Lung (tissue), 12 donors: Measurements from ENCODE around the gene AP3D1. TPM values are rescaled to one million over a fixed set of nuclear protein-coding genes. Genes with fewer than 3 reads are reported as not detected.

Experiments
- ATAC-seq: fragments of 200-7000 bp; cut with Tn5 transposase; one replicate; pipeline ENCODE4 v1.9.1; 2020; ENCODE audit warnings: moderate number of reproducible peaks; ENCODE audit not compliant: insufficient read depth, low FRiP score
- DNase-seq, 3 donors: peaks; one replicate each; pipeline ENCODE4 v3.0.0-alpha.2; 2013 to 2017
- H3K27ac ChIP-seq, 2 donors: one replicate each; pipeline ENCODE4 v1.5.1; 2013; ENCODE audit warnings: mild to moderate bottlenecking in 2 of 2, moderate library complexity in 2 of 2, control low read depth in 1 of 2, inconsistent platforms in 1 of 2, low read depth in 1 of 2, low read length in 1 of 2
- H3K27me3 ChIP-seq, 3 donors: one replicate each; pipeline ENCODE4 v1.5.1; 2013; ENCODE audit warnings: low read length in 2 of 3; ENCODE audit not compliant: control insufficient read depth in 3 of 3, insufficient read depth in 3 of 3
- H3K36me3 ChIP-seq, 4 donors: one replicate each; pipeline ENCODE4 v1.5.1; 2013; ENCODE audit warnings: low read length in 4 of 4, mild to moderate bottlenecking in 1 of 4, moderate library complexity in 1 of 4; ENCODE audit not compliant: control insufficient read depth in 4 of 4, insufficient read depth in 4 of 4
- H3K4me1 ChIP-seq, 5 donors: one replicate each; pipeline ENCODE4 v1.5.1; 2013; ENCODE audit warnings: low read length in 5 of 5, mild to moderate bottlenecking in 2 of 5, moderate library complexity in 1 of 5; ENCODE audit not compliant: control insufficient read depth in 5 of 5, insufficient read depth in 5 of 5
- H3K4me3 ChIP-seq: one replicate; pipeline ENCODE4 v1.5.1; 2013; ENCODE audit warnings: mild to moderate bottlenecking, control low read depth, moderate library complexity
- H3K9ac ChIP-seq, 2 donors: one replicate each; pipeline ENCODE4 v1.5.1; 2013; ENCODE audit warnings: low read length in 2 of 2, control low read depth in 1 of 2; ENCODE audit not compliant: insufficient read depth in 1 of 2
- H3K9me3 ChIP-seq, 4 donors: one replicate each; pipeline ENCODE4 v1.5.1; 2013; ENCODE audit warnings: low read length in 3 of 4, mild to moderate bottlenecking in 1 of 4, moderate library complexity in 1 of 4; ENCODE audit not compliant: control insufficient read depth in 4 of 4, insufficient read depth in 3 of 4
- WGBS, 2 donors: extraction: QIAGEN DNeasy Blood & Tissue Kit; methylation state at CpG; one replicate each; pipeline ENCODE4 v1.1.7; 2013; 5-methylcytosine and 5-hydroxymethylcytosine counted together
- polyA plus RNA-seq, 2 donors: library from polyadenylated mRNA; stranded (reverse); fragments of 200-250 nt; gene quantifications; one replicate each; pipeline ENCODE4 v1.2.1, GENCODE V29; 2013
- total RNA-seq, 2 donors: library from RNA; depleted of rRNA in 1 of 2; stranded (reverse); fragments of >200 nt in 1 of 2; gene quantifications; one replicate each; pipeline ENCODE4 v1.2.1, GENCODE V29; 2014 to 2021
- TF ChIP-seq, protein P1 (sequence below): IDR thresholded peaks from 2 replicates; pipeline ENCODE4 v1.5.1; 2012; ENCODE audit warnings: mild to moderate bottlenecking; ENCODE audit errors: control extremely low read depth, extremely low read depth
- donor health status: control.
- donor health status: control.
- donor health status: Bipolar disorder and iron deficiency.
- donor health status: healthy.
- donor health status: DM: yes; HTN: yes; CAD: no.

AP3D1 gene
- total and polyA plus RNA-seq, 4 donors, result 55.3 to 144 (median 85.4) TPM

DNA sequence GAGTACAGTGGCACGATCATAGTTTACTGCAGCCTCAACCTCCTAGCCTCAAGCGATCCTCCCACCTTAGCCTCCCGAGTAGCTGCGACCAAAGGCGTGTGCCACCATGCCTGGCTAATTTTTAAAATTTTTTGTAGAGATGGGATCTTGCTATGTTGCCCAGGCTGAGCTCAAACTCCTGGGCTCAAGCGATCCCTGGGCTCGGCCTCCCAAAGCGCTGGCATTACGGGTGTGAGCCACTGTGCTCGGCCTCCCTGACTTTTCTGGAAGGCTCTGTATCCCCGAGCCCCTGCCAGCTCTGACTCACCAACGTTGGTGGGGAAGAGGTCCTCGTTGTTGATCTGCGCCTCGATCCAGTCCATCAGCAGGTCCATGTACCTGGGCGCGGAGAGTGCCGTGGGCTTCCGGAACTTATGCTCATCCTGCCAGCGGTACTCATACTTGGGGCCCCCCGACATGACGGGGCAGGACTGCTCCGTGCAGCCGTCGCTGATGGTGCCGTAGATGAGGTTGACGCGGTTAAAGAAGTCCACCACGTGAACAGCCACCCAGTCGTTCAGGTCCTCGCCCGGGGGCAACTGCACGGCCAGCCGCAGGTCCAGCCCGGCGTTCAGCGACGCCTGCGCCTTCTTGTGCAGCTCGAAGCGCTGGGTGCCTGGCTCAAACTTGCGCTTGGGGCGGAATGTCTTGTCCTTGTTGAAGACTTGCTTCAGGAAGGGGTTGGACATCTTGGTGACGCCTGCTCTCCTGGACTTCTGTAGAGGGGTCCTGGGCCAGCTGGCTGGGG lies 73.3 kb downstream of the AP3D1 start:
- ATAC-seq, result no peak
- H3K27ac ChIP-seq, result no peak overlapping the region
- H3K9ac ChIP-seq, result no peak overlapping the region
- DNase-seq, result no peak
- peaks cover 9 to 52% (median 31%) of the 10 kb centered on the region in 4 donors for H3K36me3 ChIP-seq
- H3K4me3 ChIP-seq, result no peak overlapping the region
- no peaks in the 10 kb centered on the region for H3K27me3 ChIP-seq
- H3K4me1 ChIP-seq, result peaks cover 0 to 10% (median 0%) of the 10 kb centered on the region in 5 donors
- TF ChIP-seq, protein P1, sequence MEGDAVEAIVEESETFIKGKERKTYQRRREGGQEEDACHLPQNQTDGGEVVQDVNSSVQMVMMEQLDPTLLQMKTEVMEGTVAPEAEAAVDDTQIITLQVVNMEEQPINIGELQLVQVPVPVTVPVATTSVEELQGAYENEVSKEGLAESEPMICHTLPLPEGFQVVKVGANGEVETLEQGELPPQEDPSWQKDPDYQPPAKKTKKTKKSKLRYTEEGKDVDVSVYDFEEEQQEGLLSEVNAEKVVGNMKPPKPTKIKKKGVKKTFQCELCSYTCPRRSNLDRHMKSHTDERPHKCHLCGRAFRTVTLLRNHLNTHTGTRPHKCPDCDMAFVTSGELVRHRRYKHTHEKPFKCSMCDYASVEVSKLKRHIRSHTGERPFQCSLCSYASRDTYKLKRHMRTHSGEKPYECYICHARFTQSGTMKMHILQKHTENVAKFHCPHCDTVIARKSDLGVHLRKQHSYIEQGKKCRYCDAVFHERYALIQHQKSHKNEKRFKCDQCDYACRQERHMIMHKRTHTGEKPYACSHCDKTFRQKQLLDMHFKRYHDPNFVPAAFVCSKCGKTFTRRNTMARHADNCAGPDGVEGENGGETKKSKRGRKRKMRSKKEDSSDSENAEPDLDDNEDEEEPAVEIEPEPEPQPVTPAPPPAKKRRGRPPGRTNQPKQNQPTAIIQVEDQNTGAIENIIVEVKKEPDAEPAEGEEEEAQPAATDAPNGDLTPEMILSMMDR, result no peak
- 96 to 97% methylated on average over 44 of the region's 44 CpGs for WGBS, 2 donors
- peaks cover 0 to 2% (median 0%) of the 10 kb centered on the region in 4 donors for H3K9me3 ChIP-seq

DNA sequence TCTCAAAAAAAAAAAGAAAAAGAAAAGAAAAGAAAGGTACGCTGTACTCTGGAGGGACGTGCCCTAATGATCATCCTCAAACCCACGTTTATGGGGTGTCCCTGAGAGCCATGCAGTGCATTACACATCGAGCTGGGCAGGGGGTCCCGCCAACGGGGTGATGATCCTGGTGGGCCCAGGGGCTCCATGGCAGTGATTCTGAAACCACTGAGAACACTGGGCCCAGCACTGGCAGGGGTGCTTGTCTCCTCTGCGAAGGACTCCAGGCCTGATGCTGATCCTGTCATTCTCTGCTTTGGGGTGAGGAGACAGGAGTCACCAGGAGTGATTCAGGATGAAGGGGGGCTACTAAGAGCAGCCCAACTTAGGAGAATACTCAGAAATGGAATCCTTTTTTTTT lies 74.0 kb downstream of the AP3D1 start:
- no peak for ATAC-seq
- 95 to 97% methylated on average over 7 of the region's 7 CpGs for WGBS, 2 donors
- H3K9me3 ChIP-seq, result peaks cover 0 to 2% (median 0%) of the 10 kb centered on the region in 4 donors
- no peak overlapping the region for H3K27ac ChIP-seq
- no peak overlapping the region for H3K4me3 ChIP-seq
- no peaks in the 10 kb centered on the region for H3K27me3 ChIP-seq
- peaks cover 14 to 54% (median 33%) of the 10 kb centered on the region in 4 donors for H3K36me3 ChIP-seq
- H3K9ac ChIP-seq, result no peak overlapping the region
- DNase-seq, result no peak
- TF ChIP-seq, protein P1, result no peak
- H3K4me1 ChIP-seq, result peaks cover 0 to 8% (median 0%) of the 10 kb centered on the region in 5 donors

DNA sequence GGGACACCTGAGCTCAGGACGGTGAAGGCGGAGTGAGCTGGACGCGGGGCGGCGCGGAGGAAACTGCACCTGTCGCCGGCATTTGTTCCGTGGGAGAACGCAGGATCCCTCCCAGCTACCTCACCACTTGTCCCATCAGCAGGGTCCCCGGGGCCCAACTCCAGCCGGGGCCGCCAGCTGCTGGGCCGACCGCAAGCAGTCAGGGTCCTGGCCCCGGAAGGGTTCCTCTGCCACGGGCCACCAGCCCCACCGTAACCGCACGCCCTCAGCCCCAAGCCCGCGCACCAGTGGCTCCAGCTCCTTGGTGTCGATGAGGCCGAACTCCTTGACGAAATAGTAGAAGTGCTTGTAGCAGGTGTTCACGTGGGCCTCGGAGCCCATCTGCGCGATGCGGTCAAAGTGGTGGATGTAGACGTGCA lies 74.8 kb downstream of the AP3D1 start:
- DNase-seq (no peak), ATAC-seq (no peak)
- Histone ChIP-seq H3K4me1 (peaks cover 0 to 2% (median 0%) of the 10 kb centered on the region in 5 donors), H3K9ac (no peak overlapping the region), H3K9me3 (peaks cover 0 to 2% (median 0%) of the 10 kb centered on the region in 4 donors), H3K27ac (no peak overlapping the region), H3K27me3 (no peaks in the 10 kb centered on the region), H3K36me3 (peaks cover 17 to 55% (median 36%) of the 10 kb centered on the region in 4 donors), H3K4me3 (no peak overlapping the region)
- 96 to 97% methylated on average over 32 of the region's 32 CpGs for WGBS, 2 donors
- TF ChIP-seq, protein P1, result no peak
